ENCODE data around the gene SPAG4. TPM values are rescaled to one million over a fixed set of nuclear protein-coding genes. Genes with fewer than 3 reads are reported as not detected.

Gene SPAG4
- total and polyA plus RNA-seq, 10 of the 15 experiments (the other 5 are each of a cell fraction or from before 2014, with no cell fraction given) = 0.90 to 12.5 (median 2.4) TPM

DNA sequence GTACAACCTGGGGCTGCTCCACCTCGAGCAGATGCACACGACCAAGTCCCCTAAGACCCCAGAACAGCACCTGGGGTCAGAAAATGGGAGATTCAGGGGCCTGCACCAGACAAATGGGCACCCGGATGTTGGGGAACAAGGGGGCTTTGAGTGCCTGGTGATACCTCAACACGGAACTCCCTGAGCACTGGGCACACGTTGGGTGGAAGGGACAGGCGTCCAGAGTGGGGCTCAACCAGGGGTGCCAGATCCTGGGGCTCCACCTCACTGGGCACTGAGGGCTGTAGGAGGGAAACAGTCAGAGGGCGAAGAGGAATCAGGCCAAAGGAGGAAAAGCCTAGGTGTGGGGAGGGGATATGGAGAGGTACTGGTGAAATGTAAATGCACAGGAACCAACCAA, 33.5 kb upstream of the SPAG4 start:
- H3K36me3 ChIP-seq (ENCODE audit: control insufficient read depth in 2 of 2, insufficient read depth in 2 of 2, low read length in 1 of 2) = no peaks in the 10 kb centered on the region
- no peak for TF ChIP-seq KDM1A (IDR thresholded peaks at IDR 0.05; ENCODE audit: borderline replicate concordance)
- TF ChIP-seq EZH2 (IDR thresholded peaks at IDR 0.05; ENCODE audit: borderline replicate concordance, control insufficient read depth, low read depth, low read length) = no peak
- TF ChIP-seq MTA2 (IDR thresholded peaks at IDR 0.05; ENCODE audit: low read depth) = no peak
- no peak for TF ChIP-seq PBX3 (IDR thresholded peaks at IDR 0.05; ENCODE audit: insufficient replicate concordance, low read depth, low read length)
- no peak for TF ChIP-seq MTA3 (IDR thresholded peaks at IDR 0.05; ENCODE audit: borderline replicate concordance, low read length)
- no peak for TF ChIP-seq KLF5 (IDR thresholded peaks at IDR 0.05; ENCODE audit: partially characterized antibody)
- no peak for TF ChIP-seq GABPA (IDR thresholded peaks at IDR 0.05; ENCODE audit: low read depth)
- no peak overlapping the region for H3K4me3 ChIP-seq
- CTCF ChIA-PET = no interaction called here
- H4K20me1 ChIP-seq (ENCODE audit: control insufficient read depth, insufficient read depth) = no peaks in the 10 kb centered on the region
- no peak overlapping the region for H3K9ac ChIP-seq (ENCODE audit: control insufficient read depth, insufficient read depth, low read length)
- H3K27me3 ChIP-seq (replicated peaks in 1 of 2; ENCODE audit: control insufficient read depth in 2 of 2, insufficient read depth in 2 of 2, low read length in 1 of 2) = no peaks in the 10 kb centered on the region
- SMC1A ChIA-PET (ENCODE audit: uncharacterized antibody, unreplicated experiment) = no interaction called here
- FAIRE-seq = no peak
- H3K9me3 ChIP-seq (replicated peaks; ENCODE audit: control insufficient read depth, insufficient read depth, low read length) = no peaks in the 10 kb centered on the region
- no peak overlapping the region for H3K27ac ChIP-seq (ENCODE audit: control insufficient read depth, insufficient read depth)
- H2AFZ ChIP-seq (ENCODE audit: control insufficient read depth, low read depth, low read length) = no peak overlapping the region
- DNase-seq (ENCODE audit: low read depth, low spot score) = no peak
- ATAC-seq = no peak
- intact Hi-C loops (cut with micrococcal nuclease; ENCODE audit: unreplicated experiment) (no loop called here), in situ Hi-C loops (cut with MboI) (no loop called here)
- BruUV-seq (replicated peaks) = no TSS peak
- H3K4me2 ChIP-seq (ENCODE audit: control insufficient read depth, insufficient read depth) = no peak overlapping the region
- 22% methylated on average over 7 of the region's 7 CpGs for WGBS (ENCODE audit: insufficient coverage, insufficient replicate concordance, low lambda C conversion rate, missing lambda C conversion rate)
- POLR2A ChIA-PET = no interaction called here
- RAD21 ChIA-PET (ENCODE audit: unreplicated experiment) = no interaction called here
- H3K4me1 ChIP-seq (ENCODE audit: control insufficient read depth, insufficient read depth, low read length) = no peaks in the 10 kb centered on the region
- no peaks in the 10 kb centered on the region for H3K79me2 ChIP-seq (ENCODE audit: control insufficient read depth, insufficient read depth, low read length)

All from GM12878 (cell line).